ENCODE data around the gene RALGAPA2. TPM values are rescaled to one million over a fixed set of nuclear protein-coding genes. Genes with fewer than 3 reads are reported as not detected.

RALGAPA2 gene
- total and polyA plus RNA-seq, 2 experiments from 2014 or later = 13.1 to 43.4 TPM

- Histone ChIP-seq H3K36me3 (ENCODE audit: insufficient read depth) (no peaks in the 10 kb centered on the region), H3K79me2 (replicated peaks; ENCODE audit: insufficient read depth) (no peaks in the 10 kb centered on the region), H3K9me2 (ENCODE audit: insufficient read depth) (no peaks in the 10 kb centered on the region), H3K4me1 (ENCODE audit: insufficient read depth) (peaks cover 16% of the 10 kb centered on the region), H3F3A (replicated peaks; ENCODE audit: low read depth) (no peaks in the 10 kb centered on the region), H4K20me1 (replicated peaks; ENCODE audit: insufficient read depth) (no peaks in the 10 kb centered on the region), H3K27ac (ENCODE audit: low read depth) (no peak overlapping the region), H2AFZ (no peak overlapping the region), H3K4me3 (no peak overlapping the region), H3K4me2 (no peak overlapping the region), H3K27me3 (ENCODE audit: insufficient read depth) (no peaks in the 10 kb centered on the region)
- no peaks in the 10 kb centered on the region for H3K36me3 Mint-ChIP-seq (ENCODE audit: low read depth)
- H3K9me3 Mint-ChIP-seq = no peaks in the 10 kb centered on the region
- H3K4me1 Mint-ChIP-seq = peaks cover 41% of the 10 kb centered on the region
- peaks cover 4% of the 10 kb centered on the region for H3K27me3 Mint-ChIP-seq (ENCODE audit: insufficient read depth, low read depth, poor library complexity)
- DNase-seq (ENCODE audit: low spot score) (no peak), ATAC-seq (no peak)
- no peak for TF ChIP-seq ETS1 (IDR thresholded peaks at IDR 0.05)
- no peak for TF ChIP-seq ZNF331 (CRISPR knock-in tag; IDR thresholded peaks at IDR 0.05; ENCODE audit: low read depth)
- no peak for TF ChIP-seq JUNB (IDR thresholded peaks at IDR 0.05; ENCODE audit: unreplicated experiment)
- no peak for TF ChIP-seq EZH2 (IDR thresholded peaks at IDR 0.05; ENCODE audit: low read depth, unreplicated experiment)
- no peak for TF ChIP-seq POLR2AphosphoS5 (IDR thresholded peaks at IDR 0.05; ENCODE audit: low read depth)
- no peak for TF ChIP-seq CREB1 (CRISPR knock-in tag; IDR thresholded peaks at IDR 0.05; ENCODE audit: low read depth)
- no peak for TF ChIP-seq NANOG (IDR thresholded peaks at IDR 0.05; ENCODE audit: borderline replicate concordance)
- TF ChIP-seq CTCF (conservative IDR thresholded peaks at IDR 0.05; ENCODE audit: low read depth in 2 of 2) = no peak
- TF ChIP-seq ZNF114 (CRISPR knock-in tag; IDR thresholded peaks at IDR 0.05) = no peak
- no peak for TF ChIP-seq STAT1 (IDR thresholded peaks at IDR 0.05; ENCODE audit: unreplicated experiment)
- TF ChIP-seq EZH2phosphoT487 (IDR thresholded peaks at IDR 0.05; ENCODE audit: unreplicated experiment) = no peak
- no peak for TF ChIP-seq REST (IDR thresholded peaks at IDR 0.05; ENCODE audit: unreplicated experiment)
- TF ChIP-seq ZNF462 (CRISPR knock-in tag; IDR thresholded peaks at IDR 0.05) = no peak
- H3K27ac Mint-ChIP-seq = no peak overlapping the region
- no peak overlapping the region for H3K4me3 Mint-ChIP-seq
Measured at GRCh38 chr20:20450521-20450920, 261.9 kb downstream of the RALGAPA2 start.
